Inflammatory macrophage (primary cell): ENCODE measurements around the gene KLRC4.
A peak's percentile ranks its signal among the peaks of the same experiment; 100 is the strongest.
"Not testable (repeated sequence)": the region's sequence is repeated elsewhere in the genome, so short reads cannot be mapped to it uniquely, and the experiment has no call there.

ENCODE experiments used
- DNase-seq, 2 donors: peaks; one replicate each; pipeline ENCODE4 v3.0.0-alpha.2; 2020 to 2022

The KLRC4 gene

GRCh38 chr12:10396176-10396575, 13.4 kb downstream of the KLRC4 start:
- DNase-seq = not testable (repeated sequence)

GRCh38 chr12:10395390-10395998, 14.1 kb downstream of the KLRC4 start:
- DNase-seq = peak; percentile 4 to 81

DNA sequence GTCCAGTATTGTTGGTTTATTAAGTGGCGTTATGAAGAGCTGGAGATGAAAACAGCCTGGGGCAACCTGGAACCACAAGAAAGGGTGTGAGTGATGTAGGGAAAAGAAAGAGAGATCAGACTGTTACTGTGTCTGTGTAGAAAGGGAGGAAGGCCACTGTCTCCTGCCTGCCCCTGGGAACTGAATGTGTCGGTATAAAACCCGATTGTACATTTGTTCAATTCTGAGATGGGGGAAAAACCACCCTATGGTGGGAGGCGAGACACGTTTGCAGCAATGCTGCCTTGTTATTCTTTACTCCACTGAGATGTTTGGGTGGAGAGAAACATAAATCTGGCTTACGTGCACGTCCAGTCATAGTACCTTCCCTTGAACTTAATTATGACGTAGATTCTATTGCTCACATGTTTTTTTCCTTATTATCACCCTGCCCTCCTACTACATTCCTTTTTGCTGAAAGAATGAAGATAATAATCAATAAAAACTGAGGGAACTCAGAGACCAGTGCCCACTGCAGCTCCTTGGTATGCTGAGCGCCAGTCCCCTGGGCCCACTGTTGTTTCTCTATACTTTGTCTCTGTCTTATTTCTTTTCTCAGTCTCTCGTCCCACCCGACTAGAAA, 14.9 kb downstream of the KLRC4 start:
- not testable (repeated sequence) for DNase-seq

DNA sequence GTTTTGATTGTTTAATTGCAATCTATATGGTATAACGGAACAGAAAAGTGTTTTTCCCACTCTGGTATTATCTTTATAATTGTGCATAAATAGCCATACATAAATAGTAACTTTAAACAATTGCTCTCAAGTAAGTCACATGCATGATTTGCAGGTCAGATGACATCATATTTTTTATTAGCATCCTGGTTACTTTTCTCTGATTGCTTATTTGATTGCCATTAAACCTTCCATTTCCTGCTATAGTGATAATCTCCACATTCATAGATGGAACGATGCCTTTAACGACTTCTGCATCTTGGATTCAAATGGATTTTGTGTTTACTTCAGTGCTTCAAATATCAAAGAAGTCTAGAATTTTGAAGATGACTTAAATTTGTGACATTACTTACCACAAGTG, 16.3 kb downstream of the KLRC4 start:
- DNase-seq = no peak

GRCh38 chr12:10392394-10392930, 17.1 kb downstream of the KLRC4 start:
- DNase-seq = peak; percentile 51 to 78

GRCh38 chr12:10390991-10391390, 18.6 kb downstream of the KLRC4 start:
- DNase-seq = not testable (repeated sequence)

DNA sequence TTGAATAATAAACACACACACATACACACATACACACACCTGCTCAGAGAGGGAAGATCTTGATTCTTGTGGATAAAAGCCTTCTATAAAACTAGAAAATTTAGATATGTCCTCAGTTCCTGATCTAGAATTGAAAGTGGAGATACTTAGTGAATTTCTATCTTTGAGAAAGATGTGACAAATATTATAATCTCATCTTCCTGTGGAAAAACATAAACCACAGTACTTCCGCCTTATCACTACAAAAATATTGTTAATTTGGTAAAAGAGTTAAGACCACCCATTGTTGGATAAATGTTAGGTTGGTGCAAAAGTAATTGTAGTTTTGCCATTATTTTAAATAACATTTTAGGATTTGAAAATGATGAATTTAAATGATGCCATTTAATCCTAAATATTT, 19.7 kb downstream of the KLRC4 start, which contains the start of gene KLRK1:
TSS of gene KLRK1 (minus strand) at position 138 of the 400 bp plus-strand sequence. CDS start 1,231 bp downstream, outside the sequence.
- no peak for DNase-seq

DNA sequence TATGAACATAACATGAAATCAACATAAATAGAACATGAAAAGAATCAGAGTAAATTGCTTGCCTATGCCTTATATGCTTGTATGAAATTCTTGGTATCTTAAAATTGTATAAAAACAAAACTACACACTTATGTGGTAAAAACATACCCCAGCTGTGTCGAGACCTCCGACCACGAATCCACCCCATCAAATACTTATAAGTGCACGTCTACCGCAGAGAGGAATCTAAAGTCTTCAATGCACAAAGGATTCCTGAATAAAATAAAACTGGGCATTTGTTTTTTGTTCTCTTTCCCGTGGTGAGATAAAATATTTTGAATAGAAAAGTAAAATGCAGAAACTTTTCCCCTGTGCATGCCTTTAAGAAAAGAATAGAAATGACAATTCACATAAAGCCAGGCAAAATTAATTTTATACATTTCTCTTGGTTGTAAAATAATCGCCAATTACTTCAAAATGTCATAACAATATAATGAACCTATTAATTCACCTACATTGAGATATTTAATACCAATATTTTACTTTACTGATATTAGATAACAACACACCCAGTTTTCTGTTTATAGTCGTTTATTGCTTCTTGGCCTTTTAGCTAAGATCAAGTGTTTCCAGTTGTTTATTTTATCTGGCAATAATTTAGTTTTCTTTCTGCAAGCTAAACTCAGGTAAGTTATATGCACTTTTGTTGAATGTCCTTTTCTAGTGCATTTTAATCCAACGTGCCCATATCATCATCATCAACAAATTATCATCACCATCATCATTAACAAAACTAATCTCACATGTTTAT, 20.7 kb downstream of the KLRC4 start:
- DNase-seq = no peak

DNA sequence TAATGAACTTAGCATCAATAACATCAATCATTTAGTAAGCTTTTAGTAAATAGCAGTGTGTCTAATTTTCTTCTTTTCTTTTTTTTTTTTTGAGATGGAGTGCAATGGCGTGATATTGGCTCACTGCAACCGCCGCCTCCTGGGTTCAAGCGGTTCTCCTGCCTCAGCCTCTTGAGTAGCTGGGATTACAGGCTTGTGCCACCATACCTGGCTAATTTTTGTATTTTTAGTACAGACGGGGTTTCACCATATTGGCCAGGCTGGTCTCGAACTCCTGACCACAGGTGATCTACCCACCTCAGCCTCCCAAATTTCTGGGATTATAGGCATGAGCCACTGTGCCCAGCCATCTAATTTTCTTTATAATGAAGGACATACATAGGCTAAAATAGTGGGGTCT, 22.1 kb downstream of the KLRC4 start:
- not testable (repeated sequence) for DNase-seq

GRCh38 chr12:10386857-10387256, 22.7 kb downstream of the KLRC4 start:
- no peak for DNase-seq

DNA sequence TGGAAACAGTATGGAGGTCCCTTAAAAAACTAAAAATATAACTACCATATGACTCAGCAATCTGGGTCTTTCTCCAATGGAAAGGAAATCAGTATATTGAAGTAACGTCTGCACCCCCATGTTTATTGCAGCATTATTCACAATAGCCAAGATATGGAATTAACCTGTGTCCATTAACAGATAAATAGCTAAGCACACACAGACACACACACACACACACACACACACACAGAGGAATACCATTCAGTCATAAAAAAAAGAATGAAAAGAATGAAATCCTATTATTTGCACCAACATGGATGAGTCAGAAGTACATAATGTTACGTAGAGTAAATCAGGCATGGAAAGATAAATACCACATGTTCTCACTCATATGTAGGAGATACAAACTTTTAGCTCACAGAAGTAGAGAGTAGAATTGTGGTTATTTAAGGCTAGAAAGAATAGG, 24.4 kb downstream of the KLRC4 start:
- DNase-seq = no peak

GRCh38 chr12:10384191-10384590, 25.4 kb downstream of the KLRC4 start:
- DNase-seq = no peak

GRCh38 chr12:10381928-10382628, 27.5 kb downstream of the KLRC4 start:
- no peak for DNase-seq

- not testable (repeated sequence) for DNase-seq
Measured at GRCh38 chr12:10378737-10379136, 30.8 kb downstream of the KLRC4 start.

DNA sequence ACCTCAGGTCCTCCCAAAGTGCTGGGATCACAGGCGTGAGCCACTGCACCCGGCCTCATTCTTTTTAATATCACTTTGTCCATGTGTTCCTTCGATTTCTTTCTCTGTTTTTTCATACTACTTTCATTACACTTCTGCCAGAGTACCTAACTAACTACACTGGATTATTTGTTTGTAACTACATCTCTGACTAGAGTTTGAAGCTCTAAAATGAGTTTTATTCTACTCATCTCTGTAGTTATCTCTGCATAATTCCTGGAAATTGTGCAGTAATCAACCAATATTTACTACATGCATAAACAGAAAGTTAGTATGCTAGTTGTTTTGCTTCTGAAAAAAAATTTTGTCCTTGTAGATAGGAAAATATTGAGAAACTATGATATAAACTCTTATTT, 34.9 kb downstream of the KLRC4 start:
- DNase-seq = no peak

GRCh38 chr12:10372559-10372958, 37.0 kb downstream of the KLRC4 start:
- DNase-seq = peak in 1 of 2 donors; percentile 22

- DNase-seq = not testable (repeated sequence)
Measured at GRCh38 chr12:10371893-10372535, 37.5 kb downstream of the KLRC4 start.

DNA sequence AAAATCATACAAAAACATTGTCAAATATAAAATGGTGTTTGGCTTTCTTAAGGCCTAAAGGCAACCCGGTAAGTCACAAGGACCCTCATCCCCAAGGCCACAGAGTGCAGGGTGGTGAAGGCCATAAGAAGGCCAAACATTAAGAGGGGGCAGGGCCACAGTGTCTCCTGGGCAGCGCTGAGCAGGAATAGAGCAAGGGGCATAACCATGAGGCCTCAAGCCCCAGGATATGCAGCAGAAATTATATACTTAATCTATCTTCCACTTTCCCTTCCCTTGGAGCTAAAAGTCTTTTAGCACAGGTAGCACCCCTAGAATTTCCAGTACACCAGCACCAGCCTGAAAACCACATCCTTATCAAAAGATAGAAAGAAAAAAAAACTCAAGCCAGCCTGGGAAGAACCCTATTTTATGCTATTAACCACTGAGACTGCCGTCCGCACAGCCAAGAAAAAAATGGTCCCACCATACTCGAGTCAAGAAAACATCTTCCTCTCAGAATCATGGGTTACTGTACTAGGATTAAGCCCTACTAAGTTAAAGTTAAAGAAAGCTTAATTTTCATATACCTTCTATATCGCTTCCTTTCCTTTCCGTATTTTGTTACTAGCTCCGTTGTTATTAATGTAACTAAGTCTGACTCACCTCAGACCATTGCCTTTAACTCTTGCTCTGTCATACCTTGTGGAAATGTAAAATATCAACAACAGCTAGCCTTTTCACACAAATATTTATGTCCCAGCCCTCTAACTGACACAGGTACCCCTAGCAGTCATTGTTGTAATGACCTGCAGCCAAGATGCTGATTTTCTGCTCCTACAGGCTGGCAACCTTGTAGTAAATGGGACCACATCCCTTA, 39.8 kb downstream of the KLRC4 start:
- DNase-seq = no peak

- DNase-seq = no peak
Measured at GRCh38 chr12:10368206-10369171, 41.1 kb downstream of the KLRC4 start.

- not testable (repeated sequence) for DNase-seq
Measured at GRCh38 chr12:10367714-10368113, 41.8 kb downstream of the KLRC4 start.
